ENCODE measurements around the gene NAPG.

The NAPG gene

GRCh38 chr18:10525697-10526560 is at the start of gene NAPG:
Gene NAPG, plus strand, starts transcription at chr18:10526027. Its CDS starts 76 bp downstream, at chr18:10526103.
- H3K4me2 ChIP-seq (ENCODE audit: low read length): peak within 1 kb of the TSS; percentile 78
- no peaks in the 10 kb centered on the region for H3K9me3 ChIP-seq (ENCODE audit: insufficient read depth, low read length)
- H3K27ac ChIP-seq (ENCODE audit: low read length): peak within 1 kb of the TSS; percentile 47
- no peak for TF ChIP-seq CTCF (IDR thresholded peaks at IDR 0.05; ENCODE audit: low read depth, low read length)
- H3K79me2 ChIP-seq (ENCODE audit: low read length): peaks cover 48% of the 10 kb centered on the region
- peaks cover 39% of the 10 kb centered on the region for H3K4me1 ChIP-seq (ENCODE audit: low read length)
- H2AFZ ChIP-seq (ENCODE audit: low read depth, low read length): peak within 1 kb of the TSS; percentile 75
- H3K9ac ChIP-seq (ENCODE audit: low read length): peak within 1 kb of the TSS; percentile 83
- no peaks in the 10 kb centered on the region for H3K36me3 ChIP-seq (replicated peaks; ENCODE audit: low read depth, low read length)
- peaks cover 12% of the 10 kb centered on the region for H3K27me3 ChIP-seq (ENCODE audit: low read depth, low read length)
- H3K4me3 ChIP-seq (ENCODE audit: low read length): peak within 1 kb of the TSS; percentile 86
- peaks cover 32% of the 10 kb centered on the region for H4K20me1 ChIP-seq (ENCODE audit: insufficient read depth, low read length)

- H3K4me3 ChIP-seq (ENCODE audit: low read length): no peak overlapping the region
- no peaks in the 10 kb centered on the region for H3K79me2 ChIP-seq (ENCODE audit: low read length)
- H3K36me3 ChIP-seq (replicated peaks; ENCODE audit: low read depth, low read length): no peaks in the 10 kb centered on the region
- TF ChIP-seq EZH2phosphoT487 (IDR thresholded peaks at IDR 0.05; ENCODE audit: low read depth) (no peak), CTCF (IDR thresholded peaks at IDR 0.05; ENCODE audit: low read depth, low read length) (no peak)
- H3K27ac ChIP-seq (ENCODE audit: low read length): no peak overlapping the region
- no peak overlapping the region for H3K9ac ChIP-seq (ENCODE audit: low read length)
- H3K9me3 ChIP-seq (ENCODE audit: insufficient read depth, low read length): no peaks in the 10 kb centered on the region
- H2AFZ ChIP-seq (ENCODE audit: low read depth, low read length): no peak overlapping the region
- H4K20me1 ChIP-seq (ENCODE audit: insufficient read depth, low read length): no peaks in the 10 kb centered on the region
- H3K4me1 ChIP-seq (ENCODE audit: low read length): peaks cover 11% of the 10 kb centered on the region
- no peak overlapping the region for H3K4me2 ChIP-seq (ENCODE audit: low read length)
- peaks cover 11% of the 10 kb centered on the region; the same call in 1 of the 2 replicates for H3K27me3 ChIP-seq (ENCODE audit: low read depth, low read length)
Observed at GRCh38 chr18:10476338-10476791, 49.5 kb upstream of the NAPG start.

GRCh38 chr18:10477121-10477862 is 48.5 kb upstream of the NAPG start:
- peaks cover 11% of the 10 kb centered on the region; the same call in 1 of the 2 replicates for H3K27me3 ChIP-seq (ENCODE audit: low read depth, low read length)
- no peak overlapping the region for H3K4me2 ChIP-seq (ENCODE audit: low read length)
- H3K4me1 ChIP-seq (ENCODE audit: low read length): peaks cover 11% of the 10 kb centered on the region
- no peaks in the 10 kb centered on the region for H3K79me2 ChIP-seq (ENCODE audit: low read length)
- no peaks in the 10 kb centered on the region for H3K9me3 ChIP-seq (ENCODE audit: insufficient read depth, low read length)
- no peak overlapping the region for H3K27ac ChIP-seq (ENCODE audit: low read length)
- TF ChIP-seq EZH2phosphoT487 (IDR thresholded peaks at IDR 0.05; ENCODE audit: low read depth): no peak
- no peak for TF ChIP-seq CTCF (IDR thresholded peaks at IDR 0.05; ENCODE audit: low read depth, low read length)
- H3K4me3 ChIP-seq (ENCODE audit: low read length): no peak overlapping the region
- no peaks in the 10 kb centered on the region for H3K36me3 ChIP-seq (replicated peaks; ENCODE audit: low read depth, low read length)
- no peak overlapping the region for H2AFZ ChIP-seq (ENCODE audit: low read depth, low read length)
- no peaks in the 10 kb centered on the region for H4K20me1 ChIP-seq (ENCODE audit: insufficient read depth, low read length)
- H3K9ac ChIP-seq (ENCODE audit: low read length): no peak overlapping the region

- Histone ChIP-seq H3K27ac (ENCODE audit: low read length) (no peak overlapping the region), H3K9ac (ENCODE audit: low read length) (no peak overlapping the region), H2AFZ (ENCODE audit: low read depth, low read length) (no peak overlapping the region), H3K79me2 (ENCODE audit: low read length) (no peaks in the 10 kb centered on the region), H4K20me1 (ENCODE audit: insufficient read depth, low read length) (no peaks in the 10 kb centered on the region), H3K4me3 (ENCODE audit: low read length) (no peak overlapping the region), H3K36me3 (replicated peaks; ENCODE audit: low read depth, low read length) (no peaks in the 10 kb centered on the region), H3K4me2 (ENCODE audit: low read length) (no peak overlapping the region), H3K4me1 (ENCODE audit: low read length) (peaks cover 11% of the 10 kb centered on the region), H3K27me3 (ENCODE audit: low read depth, low read length) (peaks cover 11% of the 10 kb centered on the region; the same call in 1 of the 2 replicates), H3K9me3 (ENCODE audit: insufficient read depth, low read length) (no peaks in the 10 kb centered on the region)
- TF ChIP-seq EZH2phosphoT487 (IDR thresholded peaks at IDR 0.05; ENCODE audit: low read depth): no peak
- TF ChIP-seq CTCF (IDR thresholded peaks at IDR 0.05; ENCODE audit: low read depth, low read length): no peak
Observed at GRCh38 chr18:10477863-10478260, 48.0 kb upstream of the NAPG start.
